DMS153 treated with DMSO at 0.1 percent for 48 hours (cell line): ENCODE measurements around the gene FDCSP.
"Not testable (repeated sequence)": the region's sequence is repeated elsewhere in the genome, so short reads cannot be mapped to it uniquely, and the experiment has no call there.

ENCODE experiments used
- DNase-seq: peaks from one replicate; lab custom pipeline; 2025; ENCODE audit not compliant: unreplicated experiment; lab: John Stamatoyannopoulos, UW

The FDCSP gene

GRCh38 chr4:70225824-70226223, at the start of gene FDCSP:
Gene FDCSP (plus strand): TSS chr4:70226124. CDS start chr4:70231195, 5,071 bp downstream.
- DNase-seq = no peak

GRCh38 chr4:70177090-70177489, 48.8 kb upstream of the FDCSP start:
- no peak for DNase-seq

DNA sequence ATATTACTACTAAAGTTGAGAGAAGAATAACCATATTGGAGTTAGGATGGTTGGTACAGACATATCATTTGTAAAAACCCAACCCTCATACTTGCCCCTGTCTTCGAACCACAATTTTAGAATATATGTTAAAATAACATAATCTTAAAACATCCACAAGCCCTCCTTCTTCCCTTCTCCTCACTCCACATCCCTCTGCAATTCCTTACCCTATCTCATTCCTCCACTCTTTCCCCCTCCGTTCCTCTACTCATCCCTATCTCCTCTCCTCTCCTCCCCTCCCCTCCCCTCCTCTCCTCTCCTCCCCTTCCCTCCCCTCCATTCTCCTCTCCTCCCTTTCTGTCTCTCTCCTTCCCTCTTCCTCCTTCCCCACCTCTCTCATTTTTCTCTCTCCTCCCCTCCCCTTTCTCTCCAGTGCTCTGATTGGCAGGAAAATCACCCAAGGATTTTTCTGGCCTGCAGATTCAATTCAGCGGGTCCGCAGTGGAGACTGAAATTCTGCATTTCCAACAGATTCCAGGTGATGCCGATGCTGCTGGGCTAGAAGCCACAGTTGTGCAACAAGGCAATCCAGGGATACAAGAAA, 47.8 kb upstream of the FDCSP start:
- DNase-seq = no peak

GRCh38 chr4:70179811-70180210, 46.1 kb upstream of the FDCSP start:
- DNase-seq = no peak

GRCh38 chr4:70181864-70182263, 44.1 kb upstream of the FDCSP start:
- DNase-seq = no peak

DNA sequence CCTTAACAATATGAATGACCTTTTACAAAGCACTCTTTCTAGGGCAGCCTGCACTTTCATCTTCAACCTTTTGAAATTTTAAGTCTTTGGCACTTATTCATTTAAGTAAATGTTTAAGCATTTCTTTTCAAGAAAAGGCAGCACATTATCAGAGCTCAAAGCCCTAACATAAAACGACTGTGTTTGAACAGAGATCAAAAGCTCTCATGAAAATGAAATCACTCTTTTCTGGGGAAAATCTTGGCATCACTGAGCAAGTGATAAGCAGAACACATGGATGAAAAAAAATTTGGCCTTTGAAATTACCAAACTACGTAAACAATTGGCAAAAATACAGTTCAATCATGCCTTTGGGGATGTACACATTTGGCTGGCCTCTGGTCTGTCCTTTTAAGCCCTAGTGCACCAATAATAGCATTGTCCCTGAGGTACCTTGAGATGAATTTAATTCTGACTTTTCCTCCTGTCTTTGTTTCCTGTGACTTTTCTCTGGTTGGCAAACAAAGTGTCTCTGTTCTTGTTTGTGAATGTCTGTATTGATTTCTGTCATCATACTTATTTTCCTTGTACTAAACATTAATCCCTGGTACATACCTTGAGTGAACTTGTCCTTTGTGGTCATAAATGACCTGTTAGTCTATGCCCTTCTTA, 43.3 kb upstream of the FDCSP start:
- no peak for DNase-seq

- no peak for DNase-seq
These were observed 42.6 kb upstream of the FDCSP start for GRCh38 chr4:70183168-70183939.

- DNase-seq = no peak
These were observed 42.0 kb upstream of the FDCSP start for GRCh38 chr4:70183940-70184246.

DNA sequence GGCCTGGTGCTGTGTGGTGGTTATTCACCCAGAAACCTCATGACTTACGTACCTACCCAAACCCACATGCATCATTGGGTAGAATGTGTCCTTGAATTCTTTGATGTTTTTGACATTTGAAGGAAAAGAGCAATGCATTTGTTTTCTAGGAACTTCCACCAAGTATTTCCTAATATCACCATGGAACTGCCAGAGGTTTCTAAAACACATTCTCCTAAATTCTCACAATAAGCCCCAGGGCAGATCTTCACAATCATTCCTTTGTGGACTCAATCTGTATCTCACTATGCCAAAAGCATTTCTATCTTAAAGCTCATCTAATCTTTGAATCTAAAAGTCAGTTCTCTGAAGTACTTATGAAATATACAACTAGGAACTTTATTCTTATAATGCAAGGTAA, 38.7 kb upstream of the FDCSP start:
- DNase-seq = no peak

DNA sequence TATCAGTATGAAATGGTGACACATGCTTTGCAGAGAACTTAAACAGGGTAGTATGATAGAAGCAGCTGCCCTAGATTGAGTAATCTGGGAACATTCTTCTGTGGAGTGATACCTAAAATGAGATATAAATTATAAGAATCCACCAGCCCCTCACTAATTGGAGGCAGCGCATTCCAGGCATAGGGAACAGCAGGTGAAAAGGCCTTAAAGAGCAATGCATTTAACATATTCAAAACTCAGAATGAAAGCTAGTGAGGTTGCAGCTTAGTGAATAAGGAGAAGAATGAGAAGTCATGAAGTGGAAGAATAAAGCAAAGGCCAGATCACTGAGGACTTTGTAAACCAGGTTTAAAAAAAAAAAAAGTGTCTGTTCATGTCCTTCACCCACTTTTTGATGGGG, 35.3 kb upstream of the FDCSP start:
- DNase-seq = no peak

DNA sequence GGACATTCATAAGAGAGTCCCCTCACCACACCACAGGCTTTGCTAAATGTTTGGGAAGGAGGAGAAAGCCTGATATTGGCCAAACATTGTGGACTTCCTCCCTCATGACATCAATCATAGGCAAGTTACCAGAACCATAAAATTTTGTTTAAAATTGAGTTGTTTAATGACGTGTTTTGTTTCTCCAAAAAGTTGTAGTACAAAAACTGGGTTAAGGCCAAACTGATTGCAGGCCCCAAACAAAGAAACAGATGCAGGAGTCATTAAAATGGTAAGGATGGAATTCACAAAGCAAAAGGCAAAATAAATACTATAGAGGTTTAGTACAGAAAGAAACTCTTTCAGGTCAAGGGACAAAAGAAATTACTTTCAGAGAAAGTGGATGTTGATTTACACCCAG, 34.3 kb upstream of the FDCSP start:
- DNase-seq = no peak

- no peak for DNase-seq
These were observed 33.0 kb upstream of the FDCSP start for GRCh38 chr4:70192895-70193294.

DNA sequence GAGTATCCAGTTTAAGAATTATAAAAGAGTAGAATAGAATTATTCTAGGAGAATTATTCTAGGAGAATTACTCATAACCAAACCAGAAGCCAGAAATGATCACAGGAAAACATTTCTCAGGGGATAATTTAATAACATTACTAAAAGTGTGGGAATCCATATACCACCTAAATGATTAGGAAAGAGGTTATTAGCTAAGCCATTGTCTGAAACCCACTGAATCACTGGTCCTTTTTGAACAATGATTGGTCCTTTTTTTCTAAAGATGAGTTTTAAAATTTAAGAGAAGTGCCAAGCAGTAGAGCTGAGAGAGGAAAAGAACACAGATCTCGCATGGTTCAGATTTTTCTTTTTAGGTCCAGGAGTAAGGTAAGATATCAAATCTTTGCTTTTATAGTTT, 30.5 kb upstream of the FDCSP start, which contains the start of gene ODAM:
TSS of gene ODAM (plus strand) at position 301 of the 400 bp plus-strand sequence. CDS start 819 bp downstream, outside the sequence.
- DNase-seq = no peak

DNA sequence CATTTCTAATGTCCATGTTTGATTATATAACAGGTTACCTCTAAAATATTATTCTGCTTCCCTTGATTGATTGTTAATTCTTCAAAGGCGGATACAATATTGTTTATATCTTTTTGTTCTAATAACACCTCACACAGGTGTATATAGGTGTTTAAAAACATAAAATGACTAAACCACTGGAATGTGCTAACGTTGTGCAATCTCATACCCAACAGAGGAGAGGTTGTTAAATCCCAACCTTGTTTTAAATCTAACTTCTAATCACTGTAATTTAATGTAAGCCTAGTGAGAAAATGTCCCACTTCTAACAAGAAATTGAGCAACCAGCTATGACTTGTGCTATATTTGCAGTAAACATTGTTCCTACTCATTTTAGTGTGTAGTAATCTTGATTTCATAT, 29.1 kb upstream of the FDCSP start:
- no peak for DNase-seq

DNA sequence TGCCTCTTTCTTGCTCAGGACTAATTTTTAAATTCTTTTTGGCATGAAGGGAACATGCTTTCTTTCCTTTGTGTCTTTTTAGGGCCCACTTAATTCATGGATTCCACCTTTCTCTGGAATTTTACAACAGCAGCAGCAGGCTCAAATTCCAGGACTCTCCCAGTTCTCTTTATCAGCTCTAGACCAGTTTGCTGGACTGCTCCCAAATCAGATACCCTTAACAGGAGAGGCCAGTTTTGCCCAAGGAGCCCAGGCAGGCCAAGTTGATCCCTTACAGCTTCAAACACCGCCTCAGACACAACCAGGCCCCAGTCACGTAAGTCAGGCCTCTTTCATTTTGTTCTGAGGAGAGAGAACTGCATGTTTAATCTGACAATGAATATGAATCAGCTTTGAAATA, 28.1 kb upstream of the FDCSP start:
- DNase-seq = no peak

GRCh38 chr4:70203601-70204000, 22.3 kb upstream of the FDCSP start:
- DNase-seq = no peak

GRCh38 chr4:70212752-70213151, 13.2 kb upstream of the FDCSP start:
- DNase-seq = not testable (repeated sequence)

- DNase-seq = not testable (repeated sequence)
These were observed 9.8 kb upstream of the FDCSP start for GRCh38 chr4:70216109-70216508.

- not testable (repeated sequence) for DNase-seq
These were observed 9.4 kb upstream of the FDCSP start for GRCh38 chr4:70216550-70216949.

- DNase-seq = not testable (repeated sequence)
These were observed 4.5 kb upstream of the FDCSP start for GRCh38 chr4:70221389-70221788.

- DNase-seq = not testable (repeated sequence)
These were observed 4.1 kb upstream of the FDCSP start for GRCh38 chr4:70221818-70222217.

DNA sequence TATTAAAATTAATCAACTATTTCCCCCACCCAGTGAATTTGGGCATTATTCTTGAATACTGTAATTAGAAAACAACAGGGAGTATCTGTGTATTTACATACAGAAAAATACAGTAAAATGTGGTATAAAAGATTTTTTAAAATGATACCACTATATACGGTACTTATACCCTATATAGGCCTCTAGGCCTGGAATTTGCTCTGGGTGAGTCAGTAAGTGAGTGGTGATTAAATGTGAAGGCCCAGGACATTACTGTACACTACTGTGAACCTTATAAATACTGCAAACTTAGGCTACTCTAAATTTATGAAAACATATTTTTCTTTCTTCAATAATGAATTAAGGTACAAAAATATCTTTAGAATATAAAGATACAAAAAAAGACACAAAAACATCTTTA, 10.2 kb downstream of the FDCSP start:
- DNase-seq = no peak
